Prostate gland (tissue), 2 donors: Measurements from ENCODE around the gene UPP1. TPM values are rescaled to one million over a fixed set of nuclear protein-coding genes. Genes with fewer than 3 reads are reported as not detected.
"Not testable (repeated sequence)": the region's sequence is repeated elsewhere in the genome, so short reads cannot be mapped to it uniquely, and the experiment has no call there.

Source experiments
- DNase-seq: peaks from one replicate; pipeline ENCODE4 v3.0.0-alpha.2; 2019; ENCODE audit warnings: low spot score
- H3K27ac ChIP-seq, 2 donors: fragments of 200-600 bp; sonication (generic); 2 replicates each; pipeline ENCODE4 v1.5.1; 2017 to 2019
- H3K27me3 ChIP-seq: fragments of 200-600 bp; sonication (generic); replicated peaks from 2 replicates; pipeline ENCODE4 v1.5.1; 2019; ENCODE audit not compliant: insufficient read depth
- H3K36me3 ChIP-seq, 2 donors: fragments of 200-600 bp; sonication (generic); 1 replicate in 1 of 2; 2 replicates in 1 of 2; pipeline versions ENCODE4 v1.5.1 to v1.8.1; 2017 to 2019
- H3K4me1 ChIP-seq: fragments of 200-600 bp; sonication (generic); replicated peaks from 2 replicates; pipeline ENCODE4 v1.5.1; 2019
- H3K4me3 ChIP-seq, 2 donors: fragments of 200-600 bp; sonication (generic); 2 replicates each; pipeline ENCODE4 v1.5.1; 2017 to 2019
- H3K9me3 ChIP-seq: fragments of 200-600 bp; sonication (generic); 2 replicates; pipeline ENCODE4 v1.5.1; 2017
- CTCF ChIP-seq, 4 experiments: fragments of 200-600 bp in 2 of 4; fragments of 450-650 bp in 2 of 4; sonication (generic) in 2 of 4; IDR thresholded peaks; 1 replicate in 3 of 4; 2 replicates in 1 of 4; pipeline ENCODE4 v1.5.1; 2016 to 2019; ENCODE audit warnings: antibody characterized with exemption in 4 of 4, mild to moderate bottlenecking in 2 of 4, moderate library complexity in 2 of 4
- POLR2A ChIP-seq: fragments of 450-650 bp; IDR thresholded peaks from one replicate; pipeline ENCODE4 v1.6.1; 2016; ENCODE audit warnings: antibody characterized with exemption, mild to moderate bottlenecking
- POLR2AphosphoS5 ChIP-seq: sonication (generic); formaldehyde crosslinking; IDR thresholded peaks from one replicate; pipeline ENCODE4 v1.6.1; 2017; ENCODE audit warnings: antibody characterized with exemption
- WGBS: methylation state at CpG from one replicate; pipeline ENCODE4 v1.1.5; 2018; 5-methylcytosine and 5-hydroxymethylcytosine counted together
- intact Hi-C: fragments of 100-400 bp; cut with DNase I; formaldehyde crosslinking; loops from one replicate; pipeline ENCODE4 v1.14.2; 2022
- total RNA-seq, 2 donors: library from RNA; depleted of rRNA; stranded (reverse); fragments of >200 nt; gene quantifications; one replicate each; pipeline ENCODE4 v1.1.0, GENCODE V29; 2016

Gene UPP1
- total RNA-seq, 2 donors from 2014 or later, result 4.9 to 13.0 TPM

GRCh38 chr7:48139459-48139858, 50.4 kb downstream of the UPP1 start:
- intact Hi-C loops, result no loop called here
- no peaks in the 10 kb centered on the region for H3K9me3 ChIP-seq
- H3K36me3 ChIP-seq, result no peaks in the 10 kb centered on the region
- 66% methylated on average over 3 of the region's 3 CpGs for WGBS
- no peak overlapping the region for H3K27ac ChIP-seq
- H3K27me3 ChIP-seq, result no peaks in the 10 kb centered on the region
- H3K4me1 ChIP-seq, result no peaks in the 10 kb centered on the region
- no peak overlapping the region for H3K4me3 ChIP-seq
- TF ChIP-seq POLR2A (no peak), CTCF (IDR thresholded peaks at IDR 0.05) (no peak), POLR2AphosphoS5 (no peak)
- no peak for DNase-seq

GRCh38 chr7:48140001-48140681, 51.1 kb downstream of the UPP1 start:
- intact Hi-C loops, result no loop called here
- DNase-seq, result no peak
- no peaks in the 10 kb centered on the region for H3K9me3 ChIP-seq
- H3K4me3 ChIP-seq, result no peak overlapping the region
- H3K4me1 ChIP-seq, result no peaks in the 10 kb centered on the region
- no peak overlapping the region for H3K27ac ChIP-seq
- WGBS, result 67% methylated on average over 7 of the region's 7 CpGs
- no peak for TF ChIP-seq POLR2AphosphoS5
- no peak for TF ChIP-seq CTCF (IDR thresholded peaks at IDR 0.05)
- TF ChIP-seq POLR2A, result no peak
- H3K27me3 ChIP-seq, result no peaks in the 10 kb centered on the region
- no peaks in the 10 kb centered on the region for H3K36me3 ChIP-seq

- WGBS, result 27% methylated on average over 1 of the region's 1 CpG
- no peaks in the 10 kb centered on the region for H3K4me1 ChIP-seq
- intact Hi-C loops, result no loop called here
- no peaks in the 10 kb centered on the region for H3K9me3 ChIP-seq
- H3K27ac ChIP-seq, result no peak overlapping the region
- no peak for DNase-seq
- H3K27me3 ChIP-seq, result no peaks in the 10 kb centered on the region
- TF ChIP-seq POLR2AphosphoS5 (no peak), CTCF (IDR thresholded peaks at IDR 0.05) (no peak), POLR2A (no peak)
- H3K4me3 ChIP-seq, result no peak overlapping the region
- H3K36me3 ChIP-seq, result no peaks in the 10 kb centered on the region
These were observed 52.5 kb downstream of the UPP1 start for GRCh38 chr7:48141521-48141920.

GRCh38 chr7:48144291-48144768, 55.3 kb downstream of the UPP1 start:
- Histone ChIP-seq H3K4me3 (no peak overlapping the region), H3K9me3 (no peaks in the 10 kb centered on the region), H3K27me3 (no peaks in the 10 kb centered on the region), H3K36me3 (no peaks in the 10 kb centered on the region), H3K4me1 (no peaks in the 10 kb centered on the region), H3K27ac (no peak overlapping the region)
- no peak for DNase-seq
- intact Hi-C loops, result no loop called here
- no peak for TF ChIP-seq POLR2A
- no peak for TF ChIP-seq POLR2AphosphoS5
- no peak for TF ChIP-seq CTCF (IDR thresholded peaks at IDR 0.05)
- WGBS, result 35% methylated on average over 4 of the region's 4 CpGs

GRCh38 chr7:48147078-48147591, 58.1 kb downstream of the UPP1 start:
- intact Hi-C loops, result no loop called here
- DNase-seq, result no peak
- H3K9me3 ChIP-seq, result no peaks in the 10 kb centered on the region
- H3K36me3 ChIP-seq, result no peaks in the 10 kb centered on the region
- H3K27ac ChIP-seq, result no peak overlapping the region
- no peaks in the 10 kb centered on the region for H3K4me1 ChIP-seq
- no peaks in the 10 kb centered on the region for H3K27me3 ChIP-seq
- WGBS, result 57% methylated on average over 4 of the region's 4 CpGs
- no peak overlapping the region for H3K4me3 ChIP-seq
- no peak for TF ChIP-seq POLR2AphosphoS5
- no peak for TF ChIP-seq POLR2A
- TF ChIP-seq CTCF (IDR thresholded peaks at IDR 0.05), result no peak

GRCh38 chr7:48147690-48148089, 58.6 kb downstream of the UPP1 start:
- DNase-seq, intact Hi-C loops: not testable (repeated sequence)

More at GRCh38 chr7:48147690-48148089, 58.6 kb downstream of the UPP1 start:
- H3K27ac ChIP-seq, H3K4me1 ChIP-seq, H3K9me3 ChIP-seq, H3K4me3 ChIP-seq, H3K36me3 ChIP-seq, H3K27me3 ChIP-seq: not testable (repeated sequence)
- 46% methylated on average over 7 of the region's 7 CpGs for WGBS
